ENCODE results near the gene TENM3.

DNA sequence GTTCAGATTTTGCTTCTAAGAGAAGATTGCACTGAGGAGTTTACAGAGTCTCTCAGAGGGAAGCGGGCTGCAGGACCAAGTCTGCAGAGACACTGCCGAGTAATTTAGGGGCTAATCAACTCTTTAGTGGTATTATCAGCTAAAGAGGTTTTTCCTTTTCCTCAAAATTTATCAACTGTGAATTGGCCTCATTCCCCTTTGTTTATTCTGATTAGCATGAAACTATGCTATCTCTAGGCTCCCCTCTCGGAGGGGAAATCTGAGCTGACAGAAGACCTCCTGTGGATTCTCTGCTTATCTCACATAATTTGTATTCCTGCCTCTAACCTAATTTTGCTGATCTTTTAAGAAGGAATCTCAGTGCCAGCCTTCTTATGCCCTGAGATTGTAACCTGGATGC is 473.0 kb downstream of the TENM3 start:
- TF ChIP-seq, protein P1, sequence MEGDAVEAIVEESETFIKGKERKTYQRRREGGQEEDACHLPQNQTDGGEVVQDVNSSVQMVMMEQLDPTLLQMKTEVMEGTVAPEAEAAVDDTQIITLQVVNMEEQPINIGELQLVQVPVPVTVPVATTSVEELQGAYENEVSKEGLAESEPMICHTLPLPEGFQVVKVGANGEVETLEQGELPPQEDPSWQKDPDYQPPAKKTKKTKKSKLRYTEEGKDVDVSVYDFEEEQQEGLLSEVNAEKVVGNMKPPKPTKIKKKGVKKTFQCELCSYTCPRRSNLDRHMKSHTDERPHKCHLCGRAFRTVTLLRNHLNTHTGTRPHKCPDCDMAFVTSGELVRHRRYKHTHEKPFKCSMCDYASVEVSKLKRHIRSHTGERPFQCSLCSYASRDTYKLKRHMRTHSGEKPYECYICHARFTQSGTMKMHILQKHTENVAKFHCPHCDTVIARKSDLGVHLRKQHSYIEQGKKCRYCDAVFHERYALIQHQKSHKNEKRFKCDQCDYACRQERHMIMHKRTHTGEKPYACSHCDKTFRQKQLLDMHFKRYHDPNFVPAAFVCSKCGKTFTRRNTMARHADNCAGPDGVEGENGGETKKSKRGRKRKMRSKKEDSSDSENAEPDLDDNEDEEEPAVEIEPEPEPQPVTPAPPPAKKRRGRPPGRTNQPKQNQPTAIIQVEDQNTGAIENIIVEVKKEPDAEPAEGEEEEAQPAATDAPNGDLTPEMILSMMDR (IDR thresholded peaks at IDR 0.05) = no peak
- no peak for TF ChIP-seq POLR2A (IDR thresholded peaks at IDR 0.05)

Measured in lower leg skin (tissue), 3 donors.